Amniotic stem cell (primary cell): Measurements from ENCODE around the gene ZNF729.
"Not testable (repeated sequence)": the region's sequence is repeated elsewhere in the genome, so short reads cannot be mapped to it uniquely, and the experiment has no call there.

Experiments
- DNase-seq: peaks from one replicate; lab custom pipeline; 2025; lab: John Stamatoyannopoulos, UW

ZNF729 gene

DNA sequence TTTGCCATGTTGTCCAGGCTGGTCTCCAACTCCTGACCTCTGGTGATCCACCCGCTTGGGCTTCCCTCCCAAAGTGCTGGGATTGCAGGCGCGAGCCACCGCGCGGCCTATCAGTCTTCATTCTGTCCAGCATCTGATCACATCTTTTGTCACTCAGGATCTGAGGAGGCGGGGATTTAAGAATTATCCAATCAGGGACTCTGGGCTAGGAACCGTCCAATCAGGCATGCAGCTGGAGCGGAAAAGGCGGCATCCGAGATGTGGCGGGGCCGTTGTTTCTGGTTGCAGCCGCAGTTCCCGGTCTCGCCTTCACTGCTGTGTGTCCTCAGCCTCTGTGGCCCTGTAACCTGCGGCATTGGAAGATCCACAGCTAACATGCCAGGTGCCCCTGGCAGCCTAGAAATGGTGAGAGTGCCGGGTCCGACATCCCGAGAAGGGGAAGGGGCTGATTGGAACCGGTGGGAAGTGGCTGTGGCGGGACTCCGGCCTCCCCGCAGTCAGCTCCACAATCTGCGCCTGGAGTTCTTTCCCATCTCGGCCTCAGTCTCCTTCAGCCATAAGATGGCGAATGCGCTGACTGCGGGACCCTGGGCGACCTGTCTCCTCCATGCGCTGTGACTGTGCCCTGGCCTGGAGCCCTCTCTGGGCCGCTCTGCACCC lies at the start of gene ZNF729:
Gene ZNF729 (plus strand): TSS at position 291 of the 660 bp plus-strand sequence. CDS start 85 bp downstream, at position 376.
- no peak for DNase-seq

DNA sequence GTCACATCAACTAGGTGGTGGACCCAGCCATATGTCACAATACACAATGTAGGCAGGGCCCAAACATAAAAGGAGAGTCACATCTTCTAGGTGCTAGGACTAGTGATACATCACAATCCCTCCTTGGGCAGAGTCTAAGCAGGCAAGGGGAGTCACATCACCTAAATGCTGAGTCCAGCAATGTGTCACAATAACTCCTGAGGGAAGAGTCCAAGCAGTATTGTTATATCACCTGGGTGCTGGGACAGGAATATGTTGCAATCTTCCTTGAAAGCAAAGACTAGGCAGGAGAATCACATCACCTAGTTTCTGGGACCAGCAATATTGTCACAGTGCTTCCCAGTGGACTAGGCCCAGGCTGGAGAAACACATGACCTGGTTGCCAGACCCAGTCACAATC lies 29.4 kb upstream of the ZNF729 start:
- no peak for DNase-seq

DNA sequence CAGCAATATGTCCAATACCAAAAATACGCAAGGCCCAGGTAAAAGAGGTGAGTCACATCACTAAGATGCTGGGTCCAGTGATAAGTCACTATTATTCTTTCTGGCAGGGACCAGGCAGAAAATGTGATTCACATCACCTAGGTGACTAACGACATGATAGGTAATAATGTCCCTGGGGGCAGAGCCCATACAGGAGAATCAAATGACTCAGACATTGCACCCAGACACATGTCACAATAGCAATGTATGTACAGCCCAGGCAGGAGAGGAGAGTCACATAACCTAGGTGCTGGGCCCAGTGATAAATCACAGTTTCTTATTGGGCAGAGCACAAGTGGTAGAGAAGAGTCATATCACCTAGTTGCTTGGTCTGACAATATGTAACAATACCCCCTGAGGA lies 28.9 kb upstream of the ZNF729 start:
- DNase-seq = no peak

DNA sequence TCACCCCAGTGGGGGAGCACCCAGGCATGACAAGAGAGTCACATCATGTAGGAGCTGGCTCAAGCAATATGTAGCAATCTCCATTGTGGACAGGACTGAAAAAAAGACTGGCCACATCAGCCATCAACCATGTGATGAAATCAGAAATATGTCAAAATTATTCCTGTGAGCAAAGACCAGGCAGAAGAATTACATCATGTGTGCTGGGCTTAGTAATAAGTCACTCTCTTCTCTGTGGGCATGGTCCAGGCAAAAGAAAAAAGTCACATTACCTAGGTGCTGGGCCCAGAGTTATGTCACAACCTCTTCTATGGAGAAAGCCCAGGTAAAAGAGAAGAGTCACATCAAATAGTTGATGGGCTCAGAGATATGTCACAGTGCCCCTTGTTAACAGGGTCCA lies 28.3 kb upstream of the ZNF729 start:
- DNase-seq = no peak

DNA sequence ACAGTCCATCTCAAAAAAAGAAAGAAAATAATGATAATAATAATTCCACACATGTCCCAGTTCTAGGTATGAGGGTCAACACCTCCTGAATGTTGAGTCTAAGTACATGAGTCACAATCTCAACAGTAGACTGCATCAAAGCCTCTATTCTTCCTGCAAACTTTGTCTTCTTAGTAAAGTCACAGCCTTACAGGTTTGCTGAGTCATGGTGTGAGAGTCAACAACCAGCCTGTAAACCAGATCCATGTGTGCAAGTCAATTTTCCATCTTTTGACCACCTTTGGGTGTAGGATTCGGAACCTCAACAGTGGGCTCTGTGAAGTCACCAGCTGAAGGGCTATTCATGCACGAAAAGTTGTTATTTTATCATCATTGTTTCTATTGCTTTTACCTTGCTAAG lies 25.7 kb upstream of the ZNF729 start:
- DNase-seq = no peak

DNA sequence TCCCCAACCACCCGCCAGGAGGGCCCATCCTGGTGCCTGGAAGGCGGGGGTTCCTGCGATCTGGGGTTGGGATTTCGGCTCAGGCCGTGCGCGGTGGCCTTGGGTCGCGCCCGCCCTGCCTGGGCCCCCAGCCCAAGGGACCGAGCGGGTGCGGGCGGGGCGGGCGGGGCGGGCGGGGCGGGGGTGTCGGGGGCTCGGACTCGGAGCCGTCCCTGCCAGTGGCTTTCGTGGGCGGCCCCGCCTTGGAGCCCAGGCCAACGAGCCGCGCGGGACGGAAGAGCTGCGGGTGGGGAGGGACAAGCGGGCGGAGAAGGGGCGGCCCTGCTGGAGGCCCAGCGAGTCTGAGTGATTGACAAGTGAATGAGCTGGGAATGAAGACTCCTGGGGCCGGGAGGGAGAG lies 24.6 kb upstream of the ZNF729 start:
- DNase-seq = no peak

DNA sequence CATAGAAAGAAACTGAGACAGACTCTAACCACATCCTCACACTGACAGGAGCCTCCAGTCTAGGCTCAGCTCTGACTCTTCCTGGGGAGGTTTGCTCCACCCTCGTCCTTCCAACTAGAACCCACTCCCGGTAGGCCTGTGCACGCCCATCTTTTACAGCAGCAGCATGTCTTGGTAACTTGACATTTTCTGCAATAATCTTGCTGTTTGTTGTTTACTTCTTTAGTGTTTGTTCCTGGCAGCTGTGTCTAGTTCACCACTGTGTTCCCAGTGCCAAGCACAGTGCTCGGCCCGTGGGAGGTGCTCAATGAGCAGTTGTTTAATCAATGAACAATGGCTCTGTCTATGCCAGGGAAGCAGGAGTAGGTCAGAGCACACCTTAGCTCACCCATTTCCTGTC lies 23.1 kb upstream of the ZNF729 start:
- no peak for DNase-seq

DNA sequence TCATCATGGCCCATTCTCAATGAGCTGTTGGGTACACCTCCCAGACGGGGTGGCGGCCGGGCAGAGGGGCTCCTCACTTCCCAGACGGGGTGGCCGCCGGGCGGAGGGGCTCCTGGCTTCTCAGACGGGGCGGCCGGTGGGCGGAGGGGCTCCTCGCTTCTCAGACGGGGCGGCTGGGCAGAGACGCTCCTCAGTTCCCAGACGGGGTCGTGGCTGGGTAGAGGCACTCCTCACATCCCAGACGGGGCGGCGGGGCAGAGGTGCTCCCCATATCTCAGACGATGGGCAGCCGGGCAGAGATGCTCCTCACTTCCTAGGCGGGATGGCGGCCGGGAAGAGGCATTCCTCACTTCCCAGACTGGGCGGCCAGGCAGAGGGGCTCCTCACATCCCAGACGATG lies 35.3 kb downstream of the ZNF729 start:
- not testable (repeated sequence) for DNase-seq

DNA sequence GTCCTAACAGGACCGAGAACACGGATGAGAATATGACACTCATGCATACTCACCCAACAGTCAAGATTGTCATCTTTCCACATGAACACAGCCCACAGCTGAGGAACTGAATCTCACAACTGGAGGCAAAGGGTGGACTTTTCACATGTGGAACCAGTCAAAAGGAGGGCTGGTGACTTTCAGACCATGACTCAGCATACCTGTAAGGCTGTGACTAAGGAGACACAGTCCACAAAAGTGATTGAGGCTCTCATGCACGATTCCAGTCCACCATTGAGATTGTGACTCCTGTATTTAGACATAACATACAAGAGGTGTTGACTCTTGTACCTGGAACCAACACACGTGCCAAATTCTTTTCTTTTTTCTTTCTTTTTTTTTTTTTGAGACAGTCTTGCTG lies 40.0 kb downstream of the ZNF729 start:
- no peak for DNase-seq

DNA sequence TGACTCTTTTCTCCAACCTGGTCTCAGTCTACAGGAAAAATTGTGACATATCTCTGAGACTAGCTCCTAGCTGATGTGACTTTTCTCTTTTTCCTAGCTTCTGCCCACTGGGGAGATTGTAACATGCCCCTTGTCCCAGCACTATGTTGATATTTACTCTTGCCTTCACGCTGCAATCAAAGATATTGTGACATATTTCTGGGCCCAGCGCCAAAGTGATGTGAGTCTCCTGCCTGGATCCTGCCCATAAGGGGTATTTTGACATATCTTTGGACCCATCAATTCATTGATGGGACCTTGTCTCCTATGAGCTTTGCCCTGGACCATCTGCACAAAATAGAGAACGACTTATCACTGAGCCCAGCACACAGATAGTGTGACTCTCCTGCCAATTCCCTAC lies 41.1 kb downstream of the ZNF729 start:
- DNase-seq = no peak

DNA sequence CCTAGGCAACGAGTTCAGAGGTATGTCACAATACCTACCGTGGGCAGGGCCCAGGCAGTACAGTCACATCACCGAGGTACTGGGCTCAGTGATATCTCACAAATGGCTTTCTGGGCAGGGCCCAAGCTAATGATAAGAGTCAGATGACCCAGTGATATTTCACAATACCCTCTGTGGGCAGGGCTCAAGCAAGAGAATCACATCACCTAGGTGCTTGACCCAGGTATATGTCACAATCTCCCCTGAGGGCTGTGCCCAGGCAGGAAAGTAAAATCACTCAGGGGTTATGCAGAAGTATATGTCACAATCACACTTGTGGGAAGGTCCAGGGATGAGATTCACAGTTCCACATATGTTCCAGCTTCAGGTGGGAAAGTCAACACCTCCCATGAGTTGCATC lies 45.3 kb downstream of the ZNF729 start:
- DNase-seq = no peak

DNA sequence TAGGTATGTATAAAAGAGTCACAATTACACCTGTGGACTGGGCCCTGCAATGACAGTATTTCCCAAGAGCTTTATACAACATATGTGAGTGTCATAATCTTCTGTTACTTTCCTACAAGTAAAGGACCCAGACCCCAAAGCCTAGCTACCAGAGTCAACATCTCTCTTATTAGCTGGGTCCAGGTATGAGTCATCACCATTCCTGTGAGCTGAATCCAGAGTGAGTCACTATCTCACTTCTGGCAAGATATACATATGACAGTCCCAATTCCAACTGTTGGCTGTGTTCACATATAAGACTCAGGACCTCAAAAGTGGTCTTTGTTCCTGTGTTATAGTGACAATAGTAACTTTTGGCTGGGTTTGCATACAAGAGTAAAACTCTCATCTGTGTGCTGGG lies 46.7 kb downstream of the ZNF729 start:
- DNase-seq = no peak

DNA sequence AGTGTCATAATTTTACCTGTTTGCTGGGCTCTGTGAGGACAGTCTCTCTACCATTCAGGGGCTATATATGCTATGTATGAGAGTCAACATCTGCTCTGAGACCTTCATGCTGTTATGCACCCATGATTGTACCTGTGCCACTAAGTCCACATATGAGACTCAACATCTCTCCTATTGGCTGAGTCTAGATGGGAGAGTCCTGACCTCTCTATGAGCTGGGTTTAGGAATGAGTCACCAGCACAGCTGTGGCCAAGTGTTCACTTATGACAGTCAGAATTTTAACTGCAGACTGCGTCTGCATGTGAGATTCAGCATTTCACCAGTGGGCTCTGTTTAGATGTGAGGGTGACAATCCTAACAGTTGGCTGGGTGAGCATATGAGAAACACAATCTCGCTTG lies 49.5 kb downstream of the ZNF729 start:
- no peak for DNase-seq

DNA sequence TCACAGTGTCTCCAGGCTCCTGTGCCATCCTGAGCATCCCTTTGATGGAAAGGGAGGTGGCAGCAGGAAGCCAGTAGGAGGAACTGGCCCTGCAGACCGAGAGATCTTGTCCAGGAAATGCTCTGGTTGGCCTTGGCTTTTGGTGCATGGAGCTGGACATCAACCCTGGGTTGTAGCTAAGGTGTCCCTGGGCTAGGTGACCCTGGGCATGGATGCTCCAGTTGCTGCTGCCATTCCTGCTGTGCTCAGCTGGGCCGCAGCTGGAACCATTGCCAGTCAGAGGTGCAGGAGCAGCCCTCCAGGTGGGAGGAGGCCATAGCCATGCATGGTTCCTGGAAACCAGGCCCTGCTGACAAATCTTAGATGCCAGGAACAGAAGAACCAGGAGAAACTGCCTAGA lies 68.4 kb downstream of the ZNF729 start:
- DNase-seq = no peak
